ENCODE measurements around the gene RPTOR.

Gene RPTOR

DNA sequence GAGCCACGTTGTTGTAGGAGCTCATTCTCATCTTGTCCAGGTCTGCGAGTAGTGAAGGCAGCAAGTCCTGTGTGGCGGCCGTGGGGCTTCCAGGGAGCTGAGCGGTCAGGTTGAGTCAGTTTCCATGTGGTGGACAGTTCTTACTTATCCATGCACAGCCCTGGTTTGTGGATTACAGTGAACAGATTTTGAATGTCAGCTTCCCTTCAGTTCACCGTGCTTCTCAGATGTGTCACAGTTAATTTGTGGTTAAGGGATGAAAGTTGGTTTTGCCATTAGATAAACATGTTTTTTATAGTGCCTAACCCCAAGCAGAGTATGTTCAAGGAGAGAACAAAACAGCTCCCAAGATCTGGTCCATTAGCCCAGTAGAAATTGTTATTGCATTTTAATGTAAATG is 103.1 kb downstream of the RPTOR start:
- peak; percentile 93 for DNase-seq

DNA sequence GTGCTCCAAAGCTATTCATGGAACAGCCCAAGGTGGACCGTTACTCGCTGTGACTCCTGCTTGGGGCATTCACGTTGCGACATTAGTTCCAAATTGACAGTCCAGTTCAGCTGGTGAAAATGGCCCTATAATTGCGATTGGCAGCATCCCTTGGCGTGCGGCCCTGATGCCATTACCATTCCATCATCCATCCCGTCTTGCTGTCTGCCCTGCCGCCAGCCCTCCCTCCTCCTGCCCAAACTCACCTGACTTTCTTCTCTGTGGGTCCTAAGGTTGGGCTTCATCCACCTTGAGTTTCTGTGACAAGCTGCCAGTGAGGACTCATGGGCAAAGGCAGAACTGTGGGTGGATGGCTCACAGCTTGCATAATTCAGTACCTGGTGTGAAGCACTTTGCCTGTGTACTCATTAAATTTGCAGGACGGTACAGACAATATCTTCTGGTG is 104.6 kb downstream of the RPTOR start:
- DNase-seq = no peak

DNA sequence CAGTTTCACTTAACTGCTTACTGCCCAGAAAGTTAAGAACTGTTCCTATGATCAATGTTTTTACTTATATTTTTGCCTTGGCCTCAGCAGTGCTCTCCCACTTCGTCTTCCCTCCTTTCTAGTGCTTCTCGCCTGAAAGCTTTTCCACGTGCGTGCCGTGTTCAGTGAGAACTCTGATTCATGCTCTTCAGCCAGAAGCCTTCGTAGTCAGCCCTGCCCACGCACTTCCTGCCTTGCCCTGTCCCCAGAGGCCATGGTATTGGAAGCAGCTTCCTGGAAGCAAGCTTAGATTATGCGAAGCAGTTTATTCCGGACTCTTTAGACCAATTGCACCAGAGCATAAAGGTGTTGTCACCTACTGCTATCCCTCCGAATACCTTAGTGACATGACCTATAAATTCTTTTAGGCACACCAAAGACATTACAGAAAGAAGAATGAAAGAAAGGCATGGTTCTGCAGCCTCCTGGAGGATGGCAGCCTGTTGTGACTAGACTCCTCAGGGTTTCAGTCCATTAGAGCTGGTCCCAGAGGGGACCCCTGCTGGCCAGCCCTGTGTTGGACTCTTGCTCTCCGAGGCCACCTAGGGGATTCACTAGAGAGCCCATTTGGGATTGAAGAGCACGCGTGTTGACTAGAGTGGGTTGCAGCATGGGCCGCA is 105.2 kb downstream of the RPTOR start:
- DNase-seq = peak; percentile 59

DNA sequence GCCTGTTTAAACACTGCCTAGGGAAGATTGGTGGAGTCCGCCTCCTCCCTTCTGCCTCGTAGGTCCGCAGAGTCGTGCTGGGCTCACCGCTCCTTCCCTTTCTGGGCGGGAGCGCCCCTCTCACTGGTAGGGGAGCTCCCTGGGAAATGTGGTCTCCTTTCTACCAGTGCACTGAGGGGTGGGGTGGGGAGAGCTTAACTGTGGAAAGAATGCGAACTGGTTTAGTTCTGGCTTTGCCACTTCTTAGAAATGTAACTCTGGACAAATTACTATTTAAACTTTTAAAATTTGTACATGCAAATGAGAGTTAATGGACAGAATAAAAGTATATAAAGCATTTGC is 105.7 kb downstream of the RPTOR start:
- no peak for DNase-seq

DNA sequence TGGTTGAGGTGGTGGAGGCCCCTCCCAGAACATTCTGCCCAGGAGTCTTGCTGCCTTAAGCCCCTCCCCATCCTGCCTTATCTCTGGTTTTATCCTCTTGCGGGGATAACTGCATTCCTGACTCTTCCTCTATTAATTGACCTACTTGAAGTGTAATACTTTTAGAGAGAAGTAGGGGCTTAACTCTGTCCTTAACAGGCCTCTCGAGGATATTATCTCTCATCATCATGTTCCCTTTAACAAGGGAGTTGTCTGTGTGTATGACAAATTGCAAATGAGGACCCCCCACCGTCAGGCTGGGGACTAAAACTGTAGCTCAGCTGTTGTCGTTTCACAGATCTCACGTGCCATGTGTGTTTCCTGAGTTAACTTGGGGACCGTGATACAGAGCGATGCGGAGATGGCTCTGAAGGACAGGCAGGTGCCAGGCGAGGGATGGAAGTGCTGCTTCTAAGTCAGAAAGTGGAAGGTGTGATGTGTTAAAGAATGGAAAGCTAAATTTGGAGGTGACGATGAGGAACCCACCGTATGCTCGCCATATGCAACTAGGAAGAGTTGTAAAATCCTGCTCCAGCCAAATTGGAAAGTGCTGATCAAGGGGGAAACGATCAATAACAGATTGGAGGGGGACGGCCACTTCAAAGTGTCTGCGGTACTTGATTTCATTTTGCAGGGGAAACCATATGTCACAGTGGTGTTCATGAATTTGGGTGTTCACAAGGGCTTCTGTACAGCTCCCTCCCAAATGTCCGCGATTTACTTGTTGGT is 106.3 kb downstream of the RPTOR start:
- DNase-seq = no peak

DNA sequence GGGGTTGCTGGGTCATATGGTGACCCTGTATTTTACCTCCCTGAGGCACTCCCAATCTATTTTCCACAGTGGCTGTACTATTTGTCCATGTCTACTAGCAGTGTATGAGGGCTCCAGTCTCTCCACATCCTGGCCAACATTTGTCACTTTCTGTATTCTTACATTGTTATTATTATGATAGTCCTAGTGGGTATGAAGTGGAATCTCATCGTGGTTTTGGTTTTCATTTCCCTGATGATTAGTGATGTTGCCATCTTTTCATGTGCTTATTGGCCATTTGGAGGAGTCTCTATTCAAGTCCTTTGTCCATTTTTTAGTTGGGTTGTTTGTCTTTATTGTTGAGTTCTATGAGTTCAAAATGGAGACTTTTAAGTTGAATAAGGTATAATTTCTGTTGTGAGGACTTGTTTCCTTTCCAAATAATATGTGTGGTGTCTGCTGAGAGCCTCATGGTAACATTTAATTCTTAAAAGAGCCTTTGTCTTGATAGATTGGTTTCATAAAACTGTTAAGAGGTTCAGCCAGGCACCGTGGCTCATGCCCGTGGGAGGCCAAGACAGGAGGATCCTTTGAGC is 108.2 kb downstream of the RPTOR start:
- DNase-seq = no peak

DNA sequence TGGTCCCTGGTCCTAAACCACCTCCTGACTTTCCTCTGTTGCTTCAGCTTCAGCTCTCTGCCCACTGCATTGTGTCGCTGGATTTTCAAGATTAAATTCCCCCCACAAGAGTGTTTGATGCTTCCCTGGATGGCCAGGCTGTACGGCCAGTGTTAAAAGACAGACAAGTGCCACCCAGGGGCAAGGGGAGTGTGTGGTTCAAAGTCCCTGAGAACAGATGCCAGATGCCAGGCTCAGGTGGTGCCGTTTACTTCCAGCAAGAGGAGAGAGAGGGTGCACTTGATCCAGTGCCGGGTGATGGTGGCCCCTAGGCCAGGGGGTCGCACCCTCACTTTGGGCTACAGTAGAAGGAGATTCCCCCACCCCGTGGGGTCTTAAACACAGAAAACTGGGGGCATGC is 109.2 kb downstream of the RPTOR start:
- DNase-seq = no peak

DNA sequence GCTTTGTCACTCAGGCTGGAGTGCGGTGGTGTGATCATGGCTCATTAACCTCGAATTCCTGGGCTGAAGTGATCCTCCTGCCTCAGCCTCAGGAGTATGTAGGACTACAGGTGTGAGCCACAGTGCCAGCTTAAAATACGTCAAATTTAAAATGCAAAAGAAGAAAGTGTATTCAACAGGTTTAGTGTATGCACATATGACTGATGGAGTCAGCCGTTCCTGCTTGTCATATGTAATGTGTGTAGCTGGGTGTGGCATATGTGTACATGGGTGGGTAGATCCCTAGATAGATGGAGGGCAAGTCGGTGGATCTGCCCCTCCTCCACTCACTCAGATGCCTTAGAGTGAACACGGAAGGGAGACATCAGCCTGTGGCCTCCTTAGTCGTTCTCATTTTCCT is 111.0 kb downstream of the RPTOR start:
- DNase-seq = no peak

DNA sequence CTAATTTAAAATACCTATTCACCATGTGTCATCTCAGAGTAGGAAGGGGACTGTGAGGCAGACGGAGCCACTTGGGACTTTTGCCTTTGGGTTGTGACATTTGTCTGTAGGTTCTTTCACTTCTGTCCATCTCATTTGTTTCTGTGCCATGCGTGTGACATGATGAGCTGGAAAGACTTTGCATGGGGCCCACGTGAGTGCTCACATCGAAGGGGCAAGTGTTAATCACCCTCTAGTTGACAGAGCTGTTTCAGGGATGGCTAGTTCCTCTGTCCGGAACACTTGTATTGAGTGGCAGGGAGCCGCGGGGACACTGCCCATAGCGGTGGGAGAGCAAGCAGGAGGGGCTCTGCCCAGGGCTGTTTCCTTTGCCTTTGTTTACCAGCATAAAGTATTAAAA is 112.0 kb downstream of the RPTOR start:
- DNase-seq = no peak

DNA sequence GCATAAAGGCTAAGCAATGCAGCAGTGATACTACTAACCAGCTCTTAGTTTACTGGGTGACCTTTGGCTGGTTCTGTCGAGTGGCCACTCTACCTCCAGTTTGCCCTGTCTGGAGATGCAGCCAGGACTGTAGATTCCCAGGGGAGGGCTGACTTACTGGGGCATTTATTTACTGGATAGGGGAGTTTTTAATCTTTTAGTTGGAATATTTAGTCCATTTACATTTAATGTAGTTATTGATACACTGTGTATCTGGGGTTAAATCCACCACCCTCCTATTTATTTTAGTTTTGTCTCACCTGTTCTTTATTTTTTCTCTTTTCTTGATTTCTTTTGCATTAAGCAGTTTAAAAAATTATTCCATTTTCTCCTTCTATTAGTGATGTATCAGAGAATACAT is 112.9 kb downstream of the RPTOR start:
- DNase-seq = no peak

DNA sequence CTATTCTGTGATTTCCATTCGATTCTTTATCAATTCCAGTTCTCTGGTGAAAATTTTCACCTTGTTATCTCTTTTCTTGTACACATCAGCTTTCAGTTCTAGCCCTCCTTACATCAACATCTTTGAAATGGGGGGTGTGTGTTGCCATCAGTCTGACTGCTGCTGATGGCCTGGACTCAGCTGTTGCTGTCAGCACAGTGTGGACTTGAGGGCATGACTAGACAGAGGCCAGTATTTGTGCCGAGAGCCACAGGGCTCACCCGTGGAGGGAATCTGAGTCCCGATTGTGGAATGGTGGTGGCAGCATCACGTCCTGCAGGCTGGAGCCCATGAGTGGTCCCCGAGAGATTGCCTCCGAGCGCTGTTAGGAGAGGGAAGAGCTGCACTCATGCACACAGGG is 114.2 kb downstream of the RPTOR start:
- no peak for DNase-seq

DNA sequence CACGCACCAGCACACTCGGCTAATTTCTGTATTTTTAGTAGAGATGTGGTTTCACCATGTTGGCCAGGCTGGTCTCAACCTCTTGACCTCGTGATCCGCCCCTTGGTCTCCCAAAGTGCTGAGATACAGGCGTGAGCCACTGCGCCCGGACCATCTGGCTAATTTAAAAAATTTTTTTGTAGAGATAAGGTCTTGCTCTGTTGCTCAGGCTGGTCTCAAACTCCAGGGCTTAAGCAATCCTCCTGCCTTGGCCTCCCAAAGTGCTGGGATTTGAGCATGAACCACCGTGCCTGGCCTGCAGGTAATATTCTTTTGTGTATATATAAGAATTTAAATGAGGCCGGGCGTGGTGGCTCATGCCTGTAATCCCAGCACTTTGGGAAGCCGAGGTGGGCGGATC is 115.0 kb downstream of the RPTOR start:
- no peak for DNase-seq

DNA sequence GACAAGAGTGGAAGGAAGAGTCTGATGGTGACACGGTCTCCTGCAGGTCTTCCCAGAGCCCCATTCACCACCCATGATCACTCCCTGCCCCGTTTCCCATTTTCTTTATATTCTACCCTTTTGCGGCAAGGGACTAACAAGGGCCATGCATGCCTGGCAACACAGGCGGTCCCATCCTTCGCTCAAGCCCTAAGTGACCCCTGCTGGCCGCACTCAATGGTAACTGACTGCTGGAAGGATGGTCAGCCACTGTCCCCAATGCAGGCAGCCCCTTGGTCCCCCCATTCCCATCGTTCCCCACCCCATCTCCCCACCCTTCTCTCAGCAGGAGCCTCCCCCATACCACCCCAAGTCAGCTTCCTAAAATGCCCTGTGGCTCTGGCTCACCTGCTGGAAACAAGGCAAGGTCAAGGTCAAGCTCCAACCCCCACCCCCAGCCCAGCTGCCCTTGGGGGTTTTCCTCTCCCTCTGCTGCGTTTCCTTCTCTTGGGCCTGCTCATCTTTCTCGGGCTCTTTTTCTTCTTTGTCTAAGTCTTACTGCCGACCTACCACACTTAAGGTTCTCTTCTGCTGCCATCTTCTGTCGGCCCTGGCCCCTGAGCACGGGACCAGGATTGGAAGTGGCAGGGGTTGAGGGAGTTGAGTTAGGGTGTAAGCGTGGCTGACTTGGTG is 116.0 kb downstream of the RPTOR start:
- no peak for DNase-seq

DNA sequence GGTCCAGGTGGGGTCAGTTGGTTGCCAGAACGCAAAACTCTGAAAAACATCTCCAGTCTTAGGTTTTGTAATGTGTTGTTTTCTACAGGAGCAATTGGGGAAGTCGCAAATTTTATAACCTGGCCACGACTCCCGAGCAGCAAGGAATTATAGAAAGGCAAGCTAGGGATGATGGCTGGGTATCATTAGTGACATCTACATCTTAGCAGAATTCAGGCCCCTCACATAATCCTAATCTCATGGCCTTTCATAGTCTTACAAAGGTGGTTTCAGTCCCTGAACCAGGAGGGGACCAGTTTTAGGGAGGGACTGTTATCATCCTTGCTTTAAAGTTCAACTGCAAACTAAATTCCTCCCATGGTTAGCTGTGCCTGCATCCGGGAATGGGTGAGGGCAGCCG is 117.9 kb downstream of the RPTOR start:
- DNase-seq = no peak

DNA sequence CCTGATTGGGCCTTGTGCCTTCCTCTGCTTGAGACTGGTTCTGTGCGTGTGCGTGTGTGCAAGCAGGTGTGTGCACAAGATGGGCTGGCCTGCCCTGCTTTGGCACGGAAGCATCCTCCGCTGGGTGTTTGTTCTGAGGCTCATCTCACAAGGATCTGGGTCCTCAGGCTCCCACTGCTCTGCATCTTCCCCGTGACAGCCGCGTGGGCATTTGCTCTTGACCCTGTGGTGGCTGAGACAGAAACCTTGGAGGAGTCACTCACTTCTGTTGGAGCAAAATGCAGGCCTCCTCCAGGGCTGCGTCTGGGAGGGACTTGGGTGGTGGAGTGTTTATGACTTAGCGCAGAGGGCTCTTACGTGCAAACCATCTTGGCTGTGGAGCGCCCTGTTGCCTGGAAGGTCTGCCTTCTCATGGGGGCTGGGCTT is 119.2 kb downstream of the RPTOR start:
- no peak for DNase-seq

DNA sequence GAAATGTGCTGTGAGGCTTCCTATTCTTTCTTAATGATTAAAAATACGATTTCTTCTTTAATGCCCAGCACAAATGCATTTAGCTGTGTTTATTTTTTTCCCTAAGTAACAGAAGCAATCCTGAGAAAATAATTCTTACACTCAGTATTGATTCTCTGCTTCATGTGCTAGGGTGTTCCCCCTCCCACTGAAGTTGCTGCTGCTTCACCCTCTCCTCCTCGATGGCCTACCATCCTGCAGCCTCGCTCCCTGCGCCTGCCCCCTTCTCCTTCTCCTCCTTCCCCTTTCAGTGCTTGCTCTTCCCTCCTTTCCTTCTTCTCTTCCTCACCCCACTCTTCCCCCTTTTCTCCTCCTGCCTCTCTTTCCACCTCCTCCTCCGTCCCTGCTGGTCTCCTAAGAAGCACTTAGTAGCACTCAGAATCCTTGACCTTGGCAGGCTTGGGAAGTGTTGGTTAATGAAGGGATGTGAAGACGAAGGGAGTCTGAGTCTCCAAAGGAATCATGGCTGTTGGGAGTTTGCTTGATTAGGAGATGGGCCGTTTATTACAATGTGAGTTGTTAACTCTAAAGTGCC is 119.7 kb downstream of the RPTOR start:
- DNase-seq = no peak

DNA sequence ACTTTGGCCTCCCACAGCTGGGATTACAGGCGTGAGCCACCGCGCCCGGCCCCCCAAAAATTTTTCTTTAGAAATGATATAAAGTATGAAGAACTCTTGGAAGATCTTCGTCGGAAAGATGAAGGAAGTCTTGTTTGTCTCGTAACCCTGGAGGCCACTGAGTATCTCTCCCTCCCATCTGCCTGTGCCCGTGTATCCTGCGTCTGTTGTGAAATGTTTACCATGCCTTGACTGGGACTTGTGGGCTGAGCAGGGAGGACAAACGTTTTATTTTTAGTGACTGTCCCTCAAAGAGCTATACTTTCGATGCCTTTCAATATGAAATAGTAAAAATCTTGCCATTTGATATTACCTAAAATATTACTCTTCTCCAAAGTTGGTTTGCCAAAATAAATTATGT is 121.2 kb downstream of the RPTOR start:
- DNase-seq = no peak

DNA sequence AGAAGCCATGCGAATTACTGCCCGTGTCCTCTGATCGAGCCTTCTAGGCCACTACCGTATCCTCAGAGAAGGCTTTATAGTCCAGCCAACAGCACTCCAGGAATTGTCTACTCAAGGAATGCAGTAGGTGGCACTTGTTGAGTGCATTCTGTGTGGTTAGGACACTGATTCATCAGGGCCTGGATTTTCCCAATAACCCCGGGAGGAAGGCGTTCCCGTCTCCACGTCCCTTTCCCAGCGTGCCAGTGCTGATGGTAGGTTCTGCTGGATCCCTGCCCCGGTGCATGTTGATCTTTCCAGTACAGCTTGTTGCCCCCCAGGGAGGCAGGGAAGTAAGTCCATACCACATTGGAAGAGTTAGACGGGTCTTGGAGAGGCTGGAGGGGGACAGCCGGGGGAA is 122.2 kb downstream of the RPTOR start:
- no peak for DNase-seq

DNA sequence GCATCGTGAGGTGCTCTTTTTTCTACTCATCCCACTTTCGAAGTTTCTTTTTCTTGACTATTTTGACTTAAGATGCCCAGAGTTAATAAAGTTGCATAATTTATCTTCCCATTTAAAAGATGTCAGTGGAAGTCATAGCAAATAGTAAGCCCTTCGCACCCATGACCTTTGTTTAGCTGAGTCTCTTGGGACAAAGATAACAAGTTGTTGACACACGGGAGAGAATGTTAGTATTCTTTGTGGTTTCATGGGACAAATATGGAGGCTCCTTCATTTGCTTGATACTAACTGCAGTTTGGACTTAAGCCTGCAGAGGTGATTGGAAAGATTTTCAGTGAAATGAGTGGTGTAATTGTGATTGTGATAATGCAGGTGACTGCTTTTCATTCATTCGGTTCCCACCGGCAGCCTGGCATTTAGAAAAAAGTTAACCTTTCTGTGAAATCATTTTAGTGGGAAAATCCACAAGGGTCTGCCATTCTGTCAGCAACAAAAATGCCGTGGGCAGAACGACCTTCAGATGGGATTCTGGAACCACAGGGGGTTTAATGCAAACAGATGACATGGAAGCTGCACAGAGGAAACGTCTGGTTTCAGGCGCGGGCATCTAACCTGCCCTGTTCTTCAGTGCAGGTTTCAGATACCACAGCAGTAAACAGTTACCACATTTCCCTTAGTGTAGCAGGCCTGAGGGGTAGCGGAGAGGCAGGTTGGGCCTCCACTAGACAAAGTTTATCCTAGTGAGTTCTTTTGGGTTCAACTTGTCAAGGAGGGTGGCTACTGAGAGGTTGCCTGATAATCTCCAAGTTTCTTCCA is 123.0 kb downstream of the RPTOR start:
- DNase-seq = no peak

DNA sequence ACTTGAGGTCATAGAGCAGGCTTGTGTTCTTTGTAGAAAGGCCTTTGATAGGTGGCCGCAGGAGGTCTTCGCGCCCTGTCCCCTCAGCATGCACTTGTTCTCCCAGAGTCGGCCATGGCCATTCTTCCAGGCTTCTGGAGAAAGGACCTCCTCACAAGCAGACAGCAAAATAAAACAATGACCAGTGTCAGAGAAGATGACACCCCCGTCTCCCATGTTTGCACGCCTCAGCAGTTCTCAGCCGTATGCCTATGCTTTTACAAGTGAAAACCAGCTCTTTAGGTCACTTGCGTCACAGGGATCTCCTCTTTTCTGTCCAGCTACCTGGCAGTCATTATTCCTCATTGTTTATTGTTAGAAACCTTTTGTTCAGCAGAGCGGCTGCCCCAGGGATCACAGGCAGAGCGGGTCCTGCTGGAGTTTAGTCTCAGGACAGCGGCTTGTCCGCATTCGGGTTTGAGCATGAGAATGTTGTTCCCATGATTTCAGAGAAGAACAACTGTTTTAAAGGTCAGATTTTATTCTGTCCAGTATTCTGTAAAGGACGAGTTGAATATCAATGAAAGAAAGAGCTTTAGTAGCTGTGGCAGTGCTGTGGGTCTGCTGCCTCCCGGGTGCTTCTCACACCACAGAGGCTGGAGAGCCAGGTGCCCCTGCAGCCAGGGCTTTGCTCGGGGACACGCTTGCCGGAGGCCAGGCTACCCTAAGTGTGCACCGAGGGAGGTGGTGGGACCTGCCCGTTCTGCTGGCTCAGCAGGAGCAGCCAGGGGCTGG is 123.9 kb downstream of the RPTOR start:
- DNase-seq = no peak

DNA sequence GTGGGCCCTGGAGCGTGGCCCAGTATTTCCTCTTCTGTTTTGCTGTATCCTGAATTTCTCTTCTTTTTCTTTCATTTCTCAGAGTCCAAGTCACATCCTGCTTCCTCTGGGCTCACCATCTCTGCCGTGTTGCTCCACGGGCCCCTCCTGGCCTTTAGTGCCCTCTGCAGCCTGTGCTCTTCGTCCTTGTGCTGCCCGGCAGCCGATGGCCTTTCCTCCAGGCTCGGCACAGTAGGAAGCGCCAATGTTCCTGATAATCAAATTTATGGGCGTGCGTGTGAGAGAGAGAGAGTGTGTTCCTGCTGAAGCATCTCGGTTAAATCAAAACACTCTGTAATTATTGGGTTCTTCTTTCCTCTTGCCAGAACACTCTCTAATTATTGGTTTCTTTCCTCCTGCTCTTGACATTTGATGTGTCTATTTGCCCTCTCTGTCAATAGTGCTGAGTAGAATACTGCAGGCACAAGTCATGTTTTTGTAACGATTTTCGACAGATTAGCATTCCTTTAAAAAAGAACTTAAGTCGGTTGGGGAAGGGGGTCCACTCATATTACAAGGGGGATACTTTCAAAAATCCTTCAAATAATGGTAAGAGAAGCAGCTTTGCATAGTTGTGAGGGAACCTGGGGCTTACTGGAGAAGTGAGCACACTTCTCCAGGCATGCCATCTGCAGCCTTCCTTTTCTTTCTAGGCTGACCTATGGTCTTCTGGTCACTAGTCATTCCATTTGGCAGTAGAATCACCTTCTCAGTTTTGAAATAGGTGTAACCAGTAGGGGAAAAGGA is 126.6 kb downstream of the RPTOR start:
- no peak for DNase-seq
